Stimulated activated CD8-positive, alpha-beta memory T cell treated with anti-CD3 and anti-CD28 coated beads, Interleukin-15, amount 100 ng/mL, for 24 hours (primary cell): ENCODE data around the gene COMMD9.

Experiments used
- DNase-seq: peaks from one replicate; pipeline ENCODE4 v3.0.0-alpha.2; 2020; ENCODE audit warnings: low read depth

The COMMD9 gene

GRCh38 chr11:36296884-36297543, 7.8 kb upstream of the COMMD9 start:
- DNase-seq: no peak

- DNase-seq: no peak
Observed at GRCh38 chr11:36295926-36296325, 6.7 kb upstream of the COMMD9 start, which contains the start of gene PRR5L. Gene PRR5L, plus strand, starts transcription at chr11:36296288. Its CDS starts 104,834 bp downstream, at chr11:36401122.

- DNase-seq: no peak
Observed at GRCh38 chr11:36292311-36292722, 3.1 kb upstream of the COMMD9 start.

- no peak for DNase-seq
Observed at GRCh38 chr11:36288442-36289225, 590 bp downstream of the COMMD9 start.

- DNase-seq: no peak
Observed at GRCh38 chr11:36282926-36283325, 6.3 kb downstream of the COMMD9 start.

- no peak for DNase-seq
Observed at GRCh38 chr11:36281850-36282249, 7.4 kb downstream of the COMMD9 start.

GRCh38 chr11:36280531-36280930, 8.7 kb downstream of the COMMD9 start:
- no peak for DNase-seq

GRCh38 chr11:36278531-36279282, 10.5 kb downstream of the COMMD9 start:
- DNase-seq: no peak

- DNase-seq: no peak
Observed at GRCh38 chr11:36274414-36274813, 14.8 kb downstream of the COMMD9 start.

- no peak for DNase-seq
Observed at GRCh38 chr11:36273110-36273509, 16.1 kb downstream of the COMMD9 start.

GRCh38 chr11:36271794-36272407, 17.3 kb downstream of the COMMD9 start:
- DNase-seq: no peak

GRCh38 chr11:36270701-36271100, 18.5 kb downstream of the COMMD9 start:
- DNase-seq: no peak

GRCh38 chr11:36268337-36268985, 20.8 kb downstream of the COMMD9 start:
- DNase-seq: no peak

GRCh38 chr11:36266767-36267166, 22.5 kb downstream of the COMMD9 start:
- no peak for DNase-seq

GRCh38 chr11:36265793-36266628, 23.2 kb downstream of the COMMD9 start:
- DNase-seq: peak; percentile 40

GRCh38 chr11:36264973-36265344, 24.3 kb downstream of the COMMD9 start:
- DNase-seq: no peak

- no peak for DNase-seq
Observed at GRCh38 chr11:36264011-36264972, 24.9 kb downstream of the COMMD9 start.

GRCh38 chr11:36261094-36261493, 28.1 kb downstream of the COMMD9 start:
- DNase-seq: no peak

GRCh38 chr11:36258730-36259360, 30.4 kb downstream of the COMMD9 start:
- DNase-seq: no peak
